ENCODE data around the gene XIRP1. TPM values are rescaled to one million over a fixed set of nuclear protein-coding genes. Genes with fewer than 3 reads are reported as not detected.

XIRP1 gene
- total RNA-seq, 1 donor from 2014 or later: 0.12 TPM

DNA sequence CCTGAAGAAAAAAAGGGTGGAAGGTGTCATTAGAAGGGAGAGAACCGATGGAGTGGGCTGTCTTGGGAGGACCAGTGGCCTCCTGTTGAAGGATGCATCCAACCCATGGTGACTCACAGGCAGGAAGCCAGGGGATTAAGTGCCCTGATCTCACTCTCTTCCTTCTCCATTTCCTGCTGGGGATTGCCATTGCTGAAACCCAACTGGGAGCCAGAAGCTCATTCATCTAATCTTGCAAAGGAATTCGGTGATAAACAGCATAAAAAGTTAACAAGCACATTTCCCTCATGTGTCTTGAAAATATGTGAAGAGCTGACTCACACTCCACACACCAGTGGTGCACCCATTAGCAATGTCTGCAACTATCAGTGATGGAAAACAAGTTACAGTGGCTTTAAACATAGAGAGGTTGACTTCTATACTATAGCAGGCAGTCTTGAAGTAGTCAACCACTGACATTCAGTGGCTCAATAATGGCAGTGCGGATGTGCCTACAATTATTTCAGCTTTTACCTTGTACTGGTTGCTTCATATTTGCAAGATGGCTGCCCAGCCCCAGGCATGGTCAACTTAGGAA, 26.2 kb downstream of the XIRP1 start:
- no peak overlapping the region for H3K4me3 ChIP-seq (ENCODE audit: low read depth, low read length)
- TF ChIP-seq, protein P1, sequence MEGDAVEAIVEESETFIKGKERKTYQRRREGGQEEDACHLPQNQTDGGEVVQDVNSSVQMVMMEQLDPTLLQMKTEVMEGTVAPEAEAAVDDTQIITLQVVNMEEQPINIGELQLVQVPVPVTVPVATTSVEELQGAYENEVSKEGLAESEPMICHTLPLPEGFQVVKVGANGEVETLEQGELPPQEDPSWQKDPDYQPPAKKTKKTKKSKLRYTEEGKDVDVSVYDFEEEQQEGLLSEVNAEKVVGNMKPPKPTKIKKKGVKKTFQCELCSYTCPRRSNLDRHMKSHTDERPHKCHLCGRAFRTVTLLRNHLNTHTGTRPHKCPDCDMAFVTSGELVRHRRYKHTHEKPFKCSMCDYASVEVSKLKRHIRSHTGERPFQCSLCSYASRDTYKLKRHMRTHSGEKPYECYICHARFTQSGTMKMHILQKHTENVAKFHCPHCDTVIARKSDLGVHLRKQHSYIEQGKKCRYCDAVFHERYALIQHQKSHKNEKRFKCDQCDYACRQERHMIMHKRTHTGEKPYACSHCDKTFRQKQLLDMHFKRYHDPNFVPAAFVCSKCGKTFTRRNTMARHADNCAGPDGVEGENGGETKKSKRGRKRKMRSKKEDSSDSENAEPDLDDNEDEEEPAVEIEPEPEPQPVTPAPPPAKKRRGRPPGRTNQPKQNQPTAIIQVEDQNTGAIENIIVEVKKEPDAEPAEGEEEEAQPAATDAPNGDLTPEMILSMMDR (conservative IDR thresholded peaks at IDR 0.05; ENCODE audit: low read depth, low read length): no peak
- DNase-seq (ENCODE audit: low read depth): no peak

DNA sequence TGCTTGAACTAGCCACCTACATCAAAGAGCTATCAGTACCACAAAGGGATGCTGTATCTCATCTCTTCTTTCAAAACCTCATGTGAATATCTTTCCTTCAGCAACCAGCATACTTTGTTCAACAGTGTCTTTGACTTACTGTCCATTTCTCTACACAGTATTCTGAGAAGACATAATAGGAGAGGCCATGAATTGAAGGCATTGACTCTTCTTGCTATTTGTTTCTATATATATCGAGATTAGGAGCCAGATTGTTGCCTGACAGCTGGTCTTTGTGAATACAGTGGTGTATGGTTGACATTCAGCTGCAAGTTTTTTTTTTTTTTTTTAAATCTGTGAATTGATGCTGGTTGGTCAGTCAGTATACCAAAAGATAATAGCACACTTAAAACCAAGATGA, 26.9 kb downstream of the XIRP1 start:
- no peak for DNase-seq (ENCODE audit: low read depth)
- TF ChIP-seq, protein P1 (conservative IDR thresholded peaks at IDR 0.05; ENCODE audit: low read depth, low read length): no peak
- no peak overlapping the region for H3K4me3 ChIP-seq (ENCODE audit: low read depth, low read length)

DNA sequence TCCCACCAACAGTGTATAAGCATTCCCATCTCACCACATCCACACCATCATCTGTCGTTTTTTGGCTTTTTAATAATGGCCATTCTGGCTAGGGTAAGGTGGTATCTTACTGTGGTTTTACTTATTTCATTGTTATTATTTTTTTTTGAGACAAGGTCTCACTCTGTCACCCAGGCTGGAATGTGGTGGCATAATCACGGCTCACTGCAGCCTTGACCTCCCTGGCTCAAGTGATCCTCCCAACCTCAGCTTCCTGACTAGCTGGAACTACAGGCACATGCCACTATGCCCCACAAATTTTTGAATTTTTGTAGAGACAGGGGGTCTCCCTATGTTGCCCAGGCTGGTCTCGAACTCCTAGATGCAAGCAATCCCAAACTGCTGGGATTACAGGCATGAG, 28.0 kb downstream of the XIRP1 start:
- H3K4me3 ChIP-seq (ENCODE audit: low read depth, low read length): no peak overlapping the region
- no peak for DNase-seq (ENCODE audit: low read depth)
- TF ChIP-seq, protein P1 (conservative IDR thresholded peaks at IDR 0.05; ENCODE audit: low read depth, low read length): no peak

DNA sequence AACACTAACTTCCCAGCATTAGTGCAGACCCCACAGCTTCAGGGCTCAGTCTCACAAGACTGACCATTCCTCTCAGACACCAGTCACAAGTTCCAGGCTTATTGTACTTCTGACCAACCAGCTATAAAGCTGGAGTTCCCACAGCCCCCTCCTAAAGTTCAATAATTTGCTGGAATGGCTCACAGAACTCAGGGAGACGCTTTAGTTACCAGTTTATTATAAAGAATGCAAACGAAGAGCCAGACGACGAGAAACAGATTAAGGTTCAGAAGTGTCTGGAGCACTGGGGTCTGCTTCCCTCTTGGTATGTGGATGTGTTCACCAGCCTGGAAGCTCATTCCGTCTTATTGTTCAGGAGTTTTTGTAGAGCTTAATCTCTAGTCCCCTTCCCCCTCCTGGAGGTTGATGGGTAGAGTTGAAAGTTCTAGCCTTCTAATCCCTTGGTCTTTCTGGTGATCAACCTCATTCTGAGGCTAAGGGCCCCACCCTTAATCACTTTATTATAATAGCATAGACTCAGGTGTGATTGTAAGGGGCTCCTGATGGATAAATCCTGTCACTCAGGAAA, 34.2 kb downstream of the XIRP1 start:
- TF ChIP-seq, protein P1 (conservative IDR thresholded peaks at IDR 0.05; ENCODE audit: low read depth, low read length): no peak
- H3K4me3 ChIP-seq (ENCODE audit: low read depth, low read length): no peak overlapping the region
- no peak for DNase-seq (ENCODE audit: low read depth)

DNA sequence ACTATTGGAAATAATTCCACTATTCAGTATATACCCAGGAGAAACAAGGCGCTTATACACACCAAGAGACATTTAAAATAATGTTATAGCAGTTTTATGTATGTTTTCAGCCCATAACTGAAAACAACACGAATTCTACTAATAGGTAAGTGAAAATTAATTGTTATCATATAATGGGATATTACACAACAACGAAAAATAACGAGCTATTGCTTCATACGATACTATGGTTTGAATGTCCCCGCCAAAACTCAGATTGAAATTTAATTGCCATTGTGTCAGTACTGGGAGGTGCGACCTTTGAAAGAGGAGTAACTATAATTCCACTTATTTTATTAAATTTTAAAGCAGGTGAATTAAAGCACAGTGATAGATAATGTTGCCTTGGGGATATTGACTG, 35.0 kb downstream of the XIRP1 start:
- DNase-seq (ENCODE audit: low read depth): no peak
- TF ChIP-seq, protein P1 (conservative IDR thresholded peaks at IDR 0.05; ENCODE audit: low read depth, low read length): no peak
- H3K4me3 ChIP-seq (ENCODE audit: low read depth, low read length): no peak overlapping the region

DNA sequence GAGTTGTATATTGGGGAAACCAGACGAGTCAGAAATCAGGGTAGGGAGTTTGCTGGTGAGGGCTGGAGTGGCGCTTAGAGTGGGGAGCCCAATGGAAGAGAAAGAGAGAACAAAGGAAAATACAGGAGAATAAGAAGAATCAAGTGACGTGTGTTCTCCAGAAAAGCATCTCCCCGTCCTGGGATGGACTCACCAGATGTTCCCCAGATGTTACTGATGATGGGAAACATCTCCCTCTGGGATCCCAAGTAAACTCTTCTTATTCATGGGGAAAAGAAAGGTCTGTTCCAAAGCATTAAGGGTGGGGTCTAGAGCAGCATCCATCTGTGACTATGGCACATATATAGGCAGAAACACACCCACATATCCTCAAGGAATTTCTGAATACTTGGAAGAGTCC, 36.0 kb downstream of the XIRP1 start:
- H3K4me3 ChIP-seq (ENCODE audit: low read depth, low read length): no peak overlapping the region
- DNase-seq (ENCODE audit: low read depth): no peak
- TF ChIP-seq, protein P1 (conservative IDR thresholded peaks at IDR 0.05; ENCODE audit: low read depth, low read length): no peak

Measured in epithelial cell of proximal tubule (primary cell).